NB4 (cell line): ENCODE data around the gene APIP.

Experiments used
- CTCF ChIP-seq: IDR thresholded peaks from one replicate; pipeline ENCODE4 v1.5.1; 2012; ENCODE audit warnings: low read depth, low read length
- MAX ChIP-seq: IDR thresholded peaks from 2 replicates; pipeline ENCODE4 v1.6.1; 2011; ENCODE audit warnings: low read depth, low read length

GRCh38 chr11:34865261-34865660, 50.9 kb downstream of the APIP start:
- no peak for TF ChIP-seq MAX
- TF ChIP-seq CTCF: no peak
